IMR-90 (cell line): ENCODE data around the gene CYP17A1. TPM values are rescaled to one million over a fixed set of nuclear protein-coding genes. Genes with fewer than 3 reads are reported as not detected.

Source experiments
- ATAC-seq: fragments of 200-7000 bp; cut with Tn5 transposase; 2 replicates; pipeline ENCODE4 v1.9.1; 2020; ENCODE audit warnings: low read depth, mild to moderate bottlenecking, moderate library complexity
- BruUV-seq: library from RNA; stranded (reverse); fragments of 400-500 nt; replicated peaks from 2 replicates; lab custom pipeline; 2021; lab: Mats Ljungman, UMichigan
- CTCF ChIA-PET: fragments of 300-600 bp; formaldehyde crosslinking; extraction: SDS; loops from one replicate; lab custom pipeline; 2021; ENCODE audit warnings: antibody characterized with exemption; lab: Yijun Ruan, JAX
- POLR2A ChIA-PET: fragments of 300-600 bp; sonication (Branson Sonifier 250); formaldehyde crosslinking; loops from one replicate; lab custom pipeline; 2022; ENCODE audit warnings: antibody characterized with exemption; ENCODE audit not compliant: unreplicated experiment; lab: Charles Lee
- DNase-seq: peaks from one replicate; pipeline ENCODE4 v3.0.0; 2013
- H2AFZ ChIP-seq: replicated peaks from 2 replicates; pipeline ENCODE3; 2013; ENCODE audit warnings: low read length, mild to moderate bottlenecking; ENCODE audit not compliant: poor library complexity
- H2AK5ac ChIP-seq: 2 replicates; pipeline ENCODE4 v1.6.1; 2013; ENCODE audit warnings: low read depth, low read length, inconsistent platforms
- H2AK9ac ChIP-seq: replicated peaks from 2 replicates; pipeline ENCODE3; 2013; ENCODE audit warnings: mild to moderate bottlenecking, low read depth, low read length, moderate library complexity; ENCODE audit not compliant: poor library complexity
- H2BK120ac ChIP-seq: 2 replicates; pipeline ENCODE4 v1.6.1; 2013; ENCODE audit warnings: low read depth, low read length, inconsistent platforms
- H2BK15ac ChIP-seq: 3 replicates; pipeline ENCODE4 v1.6.1; 2013; ENCODE audit warnings: low read depth, low read length, inconsistent platforms
- H2BK20ac ChIP-seq: 2 replicates; pipeline ENCODE4 v1.6.1; 2013; ENCODE audit warnings: low read depth, mild to moderate bottlenecking, inconsistent platforms, low read length, moderate library complexity
- H2BK5ac ChIP-seq: 2 replicates; pipeline ENCODE4 v1.6.1; 2013; ENCODE audit warnings: mild to moderate bottlenecking, low read depth, low read length, inconsistent platforms; ENCODE audit not compliant: poor library complexity, severe bottlenecking
- H3K14ac ChIP-seq: replicated peaks from 2 replicates; pipeline ENCODE4 v1.6.1; 2013; ENCODE audit warnings: low read depth, low read length, inconsistent platforms
- H3K18ac ChIP-seq: 2 replicates; pipeline ENCODE4 v1.6.1; 2013; ENCODE audit warnings: low read depth, low read length, control low read depth
- H3K23ac ChIP-seq: 2 replicates; pipeline ENCODE4 v1.6.1; 2013; ENCODE audit warnings: low read depth, low read length, inconsistent platforms
- H3K27ac ChIP-seq: 2 replicates; pipeline ENCODE4 v1.5.1; 2013; ENCODE audit warnings: mild to moderate bottlenecking, control low read depth, low read length; ENCODE audit not compliant: insufficient read depth
- H3K27me3 ChIP-seq: 2 replicates; pipeline ENCODE4 v1.6.1; 2013; ENCODE audit warnings: low read length; ENCODE audit not compliant: control insufficient read depth, insufficient read depth
- H3K36me3 ChIP-seq: 2 replicates; pipeline ENCODE4 v1.6.1; 2013; ENCODE audit warnings: low read length, mixed read lengths; ENCODE audit not compliant: control insufficient read depth, insufficient read depth
- H3K4ac ChIP-seq: 2 replicates; pipeline ENCODE4 v1.6.1; 2013; ENCODE audit warnings: low read depth, low read length, inconsistent platforms
- H3K4me1 ChIP-seq: 2 replicates; pipeline ENCODE4 v1.6.1; 2013; ENCODE audit warnings: low read length, mixed read lengths; ENCODE audit not compliant: control insufficient read depth, insufficient read depth
- H3K4me2 ChIP-seq: 2 replicates; pipeline ENCODE4 v1.6.1; 2013; ENCODE audit warnings: low read depth, mild to moderate bottlenecking, control low read depth, low read length, moderate library complexity
- H3K4me3 ChIP-seq: 2 replicates; pipeline ENCODE4 v1.5.1; 2013; ENCODE audit warnings: low read depth, mild to moderate bottlenecking, control low read depth, low read length, moderate library complexity; ENCODE audit not compliant: insufficient read depth
- H3K56ac ChIP-seq: 2 replicates; pipeline ENCODE4 v1.6.1; 2013; ENCODE audit warnings: low read length, inconsistent platforms; ENCODE audit not compliant: insufficient read depth; ENCODE audit errors: extremely low read depth
- H3K79me1 ChIP-seq, 2 experiments: 2 replicates each; pipeline ENCODE4 v1.6.1; 2013; ENCODE audit warnings: low read length in 2 of 2, inconsistent platforms in 1 of 2, low read depth in 1 of 2
- H3K9ac ChIP-seq: 2 replicates; pipeline ENCODE4 v1.6.1; 2013; ENCODE audit warnings: low read depth, low read length, control low read depth
- H3K9me1 ChIP-seq: 2 replicates; pipeline ENCODE4 v1.6.1; 2013; ENCODE audit warnings: low read length, inconsistent platforms; ENCODE audit not compliant: insufficient read depth
- H3K9me3 ChIP-seq: 2 replicates; pipeline ENCODE4 v1.6.1; 2013; ENCODE audit warnings: low read length; ENCODE audit not compliant: control insufficient read depth, insufficient read depth
- H4K20me1 ChIP-seq: 2 replicates; pipeline ENCODE4 v1.6.1; 2013; ENCODE audit warnings: low read length, inconsistent platforms; ENCODE audit not compliant: insufficient read depth
- H4K5ac ChIP-seq: 2 replicates; pipeline ENCODE4 v1.6.1; 2013; ENCODE audit warnings: mild to moderate bottlenecking, low read depth, low read length, control low read depth
- H4K8ac ChIP-seq, 2 experiments: 2 replicates each; pipeline ENCODE4 v1.6.1; 2013; ENCODE audit warnings: low read depth in 2 of 2, low read length in 2 of 2, control low read depth in 1 of 2, inconsistent platforms in 1 of 2
- H4K91ac ChIP-seq: 2 replicates; pipeline ENCODE4 v1.6.1; 2013; ENCODE audit warnings: low read depth, low read length, inconsistent platforms; ENCODE audit not compliant: insufficient read depth
- BHLHE40 ChIP-seq: fragments of 150-350 bp; IDR thresholded peaks from 2 replicates; pipeline ENCODE4 v1.6.1; 2016; ENCODE audit warnings: mild to moderate bottlenecking, low read depth, low read length
- WGBS, 2 experiments: methylation state at CpG; one replicate each; pipeline versions ENCODE4 v1.1.5 to v1.1.7; 2013; ENCODE audit warnings: missing lambda C conversion rate in 2 of 2; ENCODE audit not compliant: insufficient read length in 1 of 2; ENCODE audit errors: extremely low coverage in 2 of 2; 5-methylcytosine and 5-hydroxymethylcytosine counted together
- dilution Hi-C: fragments of 300-500 bp; cut with HindIII; formaldehyde crosslinking; loops from one replicate; pipeline ENCODE4 v1.14.3; 2018; ENCODE audit warnings: low sequenced_read_pairs; ENCODE audit not compliant: unreplicated experiment
- in situ Hi-C: fragments of 300-500 bp; cut with MboI; formaldehyde crosslinking; loops from 3 replicates; pipeline ENCODE4 v1.14.3; 2019; ENCODE audit warnings: low sequenced_read_pairs, inconsistent platforms, mixed read lengths
- intact Hi-C: fragments of 100-400 bp; cut with micrococcal nuclease; formaldehyde crosslinking; loops from 2 replicates; pipeline ENCODE4 v1.10.0; 2022
- polyA plus RNA-seq, 3 experiments: library from polyadenylated mRNA; depleted of rRNA; stranded (reverse); fragments of >200 nt; gene quantifications; 2 replicates each; pipeline ENCODE4 v1.2.3, GENCODE V29; 2012; ENCODE audit warnings: low replicate concordance in 1 of 3
- total RNA-seq: library from RNA; depleted of rRNA; stranded (reverse); fragments of >200 nt; gene quantifications from 2 replicates; pipeline ENCODE4 v1.2.3, GENCODE V29; 2012

Gene CYP17A1
- total and polyA plus RNA-seq, 2 of the 4 experiments (the other 2 are of a cell fraction): not detected

- in situ Hi-C loops: no loop called here
- TF ChIP-seq BHLHE40: no peak
- no peak overlapping the region for H3K4ac ChIP-seq
- intact Hi-C loops: no loop called here
- no peak overlapping the region for H2AFZ ChIP-seq
- no peak overlapping the region for H3K4me3 ChIP-seq
- H2BK120ac ChIP-seq: no peak overlapping the region
- peaks cover 29% of the 10 kb centered on the region for H3K9me1 ChIP-seq
- no peak overlapping the region for H3K9ac ChIP-seq
- peaks cover 43% of the 10 kb centered on the region for H3K36me3 ChIP-seq
- H2BK20ac ChIP-seq: no peak overlapping the region
- DNase-seq (no peak), ATAC-seq (no peak)
- no peak overlapping the region for H3K56ac ChIP-seq
- CTCF ChIA-PET: no interaction called here
- 95% methylated on average over 4 of the region's 9 CpGs; no CpG with 5 or more reads in 1 of the 2 experiments for WGBS, 2 experiments
- H3K23ac ChIP-seq: no peak overlapping the region
- POLR2A ChIA-PET: no interaction called here
- H3K14ac ChIP-seq: no peak overlapping the region
- no peak overlapping the region for H3K18ac ChIP-seq
- no peak overlapping the region for H2AK9ac ChIP-seq
- H3K4me2 ChIP-seq: no peak overlapping the region
- H2AK5ac ChIP-seq: no peak overlapping the region
- no peak overlapping the region for H4K91ac ChIP-seq
- no peak overlapping the region for H3K27ac ChIP-seq
- peaks cover 9 to 35% of the 10 kb centered on the region in 2 experiments for H3K79me1 ChIP-seq
- H3K9me3 ChIP-seq: no peaks in the 10 kb centered on the region
- dilution Hi-C loops: no loop called here
- no peaks in the 10 kb centered on the region; the same call in 1 of the 2 replicates for H4K20me1 ChIP-seq
- H3K4me1 ChIP-seq: peaks cover 27% of the 10 kb centered on the region
- BruUV-seq: no TSS peak
- H2BK15ac ChIP-seq: no peak overlapping the region
- H2BK5ac ChIP-seq: no peak overlapping the region
- H3K27me3 ChIP-seq: no peaks in the 10 kb centered on the region
- H4K5ac ChIP-seq: no peak overlapping the region
- H4K8ac ChIP-seq: no peak overlapping the region
Observed at GRCh38 chr10:102812231-102812876, 24.9 kb downstream of the CYP17A1 start.
